ENCODE data around the gene RNF123.

The RNF123 gene

GRCh38 chr3:49644684-49645083, 44.7 kb upstream of the RNF123 start:
- TF ChIP-seq POLR2AphosphoS5 (IDR thresholded peaks at IDR 0.05; ENCODE audit: low read depth, low read length): no peak
- no peak for TF ChIP-seq SIN3A (IDR thresholded peaks at IDR 0.05; ENCODE audit: borderline replicate concordance, insufficient read depth, low read length)
- TF ChIP-seq TAF1 (IDR thresholded peaks at IDR 0.05; ENCODE audit: borderline replicate concordance, insufficient read depth, low read length): no peak
- TF ChIP-seq REST (IDR thresholded peaks at IDR 0.05; ENCODE audit: insufficient read depth in 1 of 2, low read depth in 2 of 2, low read length in 2 of 2): no peak
- TF ChIP-seq FOXP2 (optimal IDR thresholded peaks at IDR 0.05; ENCODE audit: borderline replicate concordance, extremely low read depth, extremely low read length, insufficient read depth): no peak

- TF ChIP-seq SIN3A (IDR thresholded peaks at IDR 0.05; ENCODE audit: borderline replicate concordance, insufficient read depth, low read length): no peak
- no peak for TF ChIP-seq TAF1 (IDR thresholded peaks at IDR 0.05; ENCODE audit: borderline replicate concordance, insufficient read depth, low read length)
- no peak for TF ChIP-seq REST (IDR thresholded peaks at IDR 0.05; ENCODE audit: insufficient read depth in 1 of 2, low read depth in 2 of 2, low read length in 2 of 2)
- no peak for TF ChIP-seq POLR2AphosphoS5 (IDR thresholded peaks at IDR 0.05; ENCODE audit: low read depth, low read length)
- no peak for TF ChIP-seq FOXP2 (optimal IDR thresholded peaks at IDR 0.05; ENCODE audit: borderline replicate concordance, extremely low read depth, extremely low read length, insufficient read depth)
Measured at GRCh38 chr3:49646236-49646635, 43.1 kb upstream of the RNF123 start.

GRCh38 chr3:49647741-49648140, 41.6 kb upstream of the RNF123 start:
- TF ChIP-seq REST (IDR thresholded peaks at IDR 0.05; ENCODE audit: insufficient read depth in 1 of 2, low read depth in 2 of 2, low read length in 2 of 2) (no peak), FOXP2 (optimal IDR thresholded peaks at IDR 0.05; ENCODE audit: borderline replicate concordance, extremely low read depth, extremely low read length, insufficient read depth) (no peak), TAF1 (IDR thresholded peaks at IDR 0.05; ENCODE audit: borderline replicate concordance, insufficient read depth, low read length) (no peak), POLR2AphosphoS5 (IDR thresholded peaks at IDR 0.05; ENCODE audit: low read depth, low read length) (no peak), SIN3A (IDR thresholded peaks at IDR 0.05; ENCODE audit: borderline replicate concordance, insufficient read depth, low read length) (no peak)

- TF ChIP-seq TAF1 (IDR thresholded peaks at IDR 0.05; ENCODE audit: borderline replicate concordance, insufficient read depth, low read length) (no peak), POLR2AphosphoS5 (IDR thresholded peaks at IDR 0.05; ENCODE audit: low read depth, low read length) (no peak), FOXP2 (optimal IDR thresholded peaks at IDR 0.05; ENCODE audit: borderline replicate concordance, extremely low read depth, extremely low read length, insufficient read depth) (no peak), REST (IDR thresholded peaks at IDR 0.05; ENCODE audit: insufficient read depth in 1 of 2, low read depth in 2 of 2, low read length in 2 of 2) (no peak), SIN3A (IDR thresholded peaks at IDR 0.05; ENCODE audit: borderline replicate concordance, insufficient read depth, low read length) (no peak)
Measured at GRCh38 chr3:49648354-49649019, 40.9 kb upstream of the RNF123 start.

All from PFSK-1 (cell line).